Fibroblast of peridontal ligament (primary cell): ENCODE measurements around the gene TXNRD3.
"Not testable (repeated sequence)": the region's sequence is repeated elsewhere in the genome, so short reads cannot be mapped to it uniquely, and the experiment has no call there.

Experiments used
- DNase-seq: peaks from one replicate; pipeline ENCODE4 v3.0.0-alpha.2; 2010; ENCODE audit errors: extremely low read depth

The TXNRD3 gene

DNA sequence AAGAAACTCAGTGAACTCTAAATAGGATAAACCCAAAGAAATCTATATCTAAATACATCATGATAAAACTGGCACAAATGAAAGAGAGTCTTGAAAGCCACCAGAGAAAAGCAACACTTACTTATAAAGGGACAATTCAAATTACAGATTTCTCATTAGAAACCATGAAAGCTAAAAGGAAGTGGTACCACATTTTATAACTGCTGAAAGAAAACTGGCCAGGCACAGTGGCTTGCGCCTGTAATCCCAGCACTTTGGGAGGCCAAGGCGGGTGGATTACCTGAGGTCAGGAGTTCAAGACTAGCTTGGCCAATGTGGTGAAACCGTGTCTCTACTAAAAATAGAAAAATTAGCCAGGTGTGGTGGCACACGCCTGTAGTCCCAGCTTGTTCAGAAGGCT lies 59.4 kb downstream of the TXNRD3 start:
- DNase-seq: not testable (repeated sequence)

DNA sequence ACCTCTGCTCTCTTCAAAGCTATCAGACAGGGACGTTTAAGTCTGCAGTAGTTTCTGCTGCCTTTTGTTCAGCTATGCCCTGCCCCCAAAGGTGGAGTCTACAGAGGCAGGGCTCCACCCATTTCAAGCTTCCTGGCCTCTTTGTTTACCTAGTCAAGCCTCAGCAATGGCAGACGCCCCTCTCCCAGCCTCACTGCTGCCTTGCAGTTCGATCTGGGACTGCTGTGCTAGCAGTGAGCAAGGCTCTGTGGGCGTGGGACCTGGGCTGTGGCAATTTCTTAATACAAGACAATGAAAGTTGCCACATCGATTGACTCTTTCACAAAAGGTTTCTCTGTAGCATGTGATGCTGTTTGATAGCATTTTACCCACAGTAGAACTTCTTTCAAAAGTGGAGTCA lies 63.4 kb downstream of the TXNRD3 start:
- DNase-seq: not testable (repeated sequence)

DNA sequence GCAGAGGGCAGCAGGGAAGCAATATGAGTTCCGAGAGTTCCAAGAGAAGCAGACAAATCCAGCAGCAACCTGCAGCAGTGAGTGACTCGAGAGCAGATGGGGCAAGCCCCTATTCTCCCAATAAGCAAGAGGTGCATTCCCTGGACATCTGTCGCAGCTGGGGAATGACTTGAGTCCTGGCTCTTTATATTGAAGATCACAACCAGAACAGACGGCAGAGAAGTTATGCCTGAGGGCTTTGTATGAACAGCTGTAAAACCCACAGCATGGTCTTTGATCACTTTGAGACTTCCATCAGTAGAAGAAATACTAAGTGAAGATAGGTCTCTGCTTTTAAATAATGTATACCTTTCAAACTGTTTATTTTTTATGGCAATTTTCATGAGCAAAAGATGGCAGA lies 72.6 kb downstream of the TXNRD3 start:
- DNase-seq: no peak

DNA sequence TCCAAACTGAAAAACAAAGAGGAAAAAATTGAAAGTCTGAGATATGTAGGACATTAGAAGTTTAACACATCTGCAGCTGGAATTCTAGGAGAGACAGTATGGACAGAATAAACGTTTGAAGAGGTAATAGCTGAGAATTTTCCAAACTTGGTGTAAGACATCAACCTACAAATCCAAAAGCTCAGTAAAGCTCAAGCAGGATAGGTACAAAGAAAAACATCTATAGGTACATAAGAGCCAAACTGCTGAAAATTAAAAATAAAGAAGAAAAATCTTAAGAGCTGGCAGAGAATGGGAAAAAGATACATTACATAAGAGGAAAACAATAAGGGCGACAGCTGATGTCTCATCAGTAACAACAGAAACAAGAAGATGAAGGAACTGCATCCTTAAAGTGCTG lies 73.4 kb downstream of the TXNRD3 start:
- no peak for DNase-seq

DNA sequence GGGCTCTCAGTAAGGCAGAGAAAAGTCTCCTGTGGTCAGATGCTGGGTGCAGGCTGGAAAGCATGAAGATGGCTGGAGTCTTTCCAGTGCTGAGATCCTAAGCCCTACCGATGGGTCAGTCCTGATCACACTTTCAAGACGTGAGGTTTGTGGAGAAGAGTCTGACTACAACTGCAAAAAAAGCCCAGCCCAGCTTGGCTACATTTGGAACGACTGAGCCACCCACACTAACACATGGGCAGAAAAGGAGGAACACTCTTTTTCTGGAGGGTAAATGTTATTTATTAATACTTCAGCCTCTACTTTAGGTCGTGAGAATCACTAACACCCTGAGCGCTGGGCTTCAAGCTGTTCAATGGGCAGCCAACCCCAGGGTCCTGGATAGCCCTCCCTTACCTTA lies 74.2 kb downstream of the TXNRD3 start:
- DNase-seq: no peak

DNA sequence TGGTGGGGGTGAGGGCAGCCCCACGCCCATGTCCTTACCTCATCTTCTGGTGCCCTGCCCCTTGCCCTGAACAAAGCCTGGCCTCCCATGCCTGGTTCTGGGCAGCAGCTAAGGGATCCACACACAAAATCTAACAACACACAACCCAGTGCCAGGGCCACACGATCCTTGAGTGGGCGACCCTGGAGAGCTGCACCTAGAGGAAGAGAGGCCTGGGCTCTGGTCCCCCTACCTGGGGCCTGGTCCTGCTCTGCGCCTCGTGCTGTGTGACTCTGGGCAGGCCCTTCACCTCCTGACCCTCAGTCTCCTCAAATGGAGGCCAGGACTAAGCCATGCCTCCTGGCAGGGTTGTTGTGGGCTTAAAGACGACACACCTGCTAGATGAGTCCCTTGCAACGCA lies 76.2 kb downstream of the TXNRD3 start:
- DNase-seq: no peak

DNA sequence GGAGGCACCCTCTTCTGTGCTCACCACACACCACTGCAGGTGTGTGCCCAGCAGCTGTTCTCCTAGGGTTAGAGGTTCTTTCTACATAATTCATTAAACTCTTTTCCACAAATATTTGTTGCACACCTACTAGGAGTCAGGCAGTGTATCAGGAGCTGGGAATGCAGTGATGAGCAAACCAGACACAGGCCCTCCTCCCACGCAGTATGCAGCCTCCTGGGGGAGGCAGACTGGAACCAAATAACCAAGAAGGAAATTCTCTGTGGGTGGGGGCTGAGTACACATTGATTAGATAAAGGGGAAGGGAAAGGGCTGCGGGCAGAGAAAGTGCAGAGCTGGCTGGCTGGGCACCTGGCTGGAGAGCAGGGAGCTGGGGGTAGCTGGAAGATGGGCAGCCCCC lies 77.7 kb downstream of the TXNRD3 start:
- DNase-seq: no peak

DNA sequence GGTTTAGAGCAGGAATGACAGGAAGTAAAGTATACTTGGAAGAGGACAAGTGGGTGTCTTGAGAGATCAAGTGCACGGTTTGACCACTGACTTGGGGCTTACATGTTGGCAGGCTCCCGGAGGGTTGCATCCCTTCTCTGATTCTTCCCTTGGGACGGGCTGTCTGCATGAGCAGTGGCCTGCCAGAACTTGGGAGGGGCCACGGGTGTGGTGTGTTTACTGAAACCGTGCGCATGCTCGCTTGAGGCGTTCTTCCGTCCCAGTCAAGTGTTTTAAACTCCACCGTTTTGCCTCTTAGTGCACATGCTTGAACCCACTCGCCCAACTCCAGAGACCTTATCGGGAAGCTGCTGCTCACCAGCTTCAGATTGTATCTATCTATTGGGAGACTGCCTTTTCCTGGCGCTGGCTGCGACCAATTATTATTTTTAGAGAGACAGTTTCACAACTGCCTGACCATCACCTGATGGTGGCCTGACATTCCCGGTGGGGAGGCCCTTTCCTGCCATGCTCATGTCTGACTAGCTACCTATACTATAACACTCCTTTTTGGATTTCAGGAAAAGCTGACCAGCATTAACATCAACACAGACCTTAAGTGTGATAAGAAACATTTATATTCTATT lies 81.3 kb downstream of the TXNRD3 start:
- no peak for DNase-seq

DNA sequence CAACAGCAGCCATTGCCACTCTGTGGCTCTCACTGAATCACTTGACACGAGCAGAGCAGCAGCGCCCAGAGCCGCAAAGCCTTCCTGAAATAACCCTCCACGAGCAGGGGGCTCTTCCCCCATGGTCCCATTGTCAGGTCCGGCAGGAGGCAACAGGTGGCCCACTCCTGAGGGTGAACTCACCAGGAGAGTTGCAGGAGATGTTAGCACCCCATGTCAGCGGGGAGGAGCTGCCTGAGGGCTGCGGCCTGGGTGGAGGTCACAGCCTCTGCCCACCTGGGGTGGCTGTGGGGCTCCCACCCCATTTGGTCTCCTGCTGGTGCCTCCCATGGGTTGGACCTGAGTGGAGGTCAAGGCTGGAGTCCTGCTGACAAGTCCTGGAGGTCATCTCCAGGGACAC lies 83.8 kb downstream of the TXNRD3 start:
- DNase-seq: no peak

DNA sequence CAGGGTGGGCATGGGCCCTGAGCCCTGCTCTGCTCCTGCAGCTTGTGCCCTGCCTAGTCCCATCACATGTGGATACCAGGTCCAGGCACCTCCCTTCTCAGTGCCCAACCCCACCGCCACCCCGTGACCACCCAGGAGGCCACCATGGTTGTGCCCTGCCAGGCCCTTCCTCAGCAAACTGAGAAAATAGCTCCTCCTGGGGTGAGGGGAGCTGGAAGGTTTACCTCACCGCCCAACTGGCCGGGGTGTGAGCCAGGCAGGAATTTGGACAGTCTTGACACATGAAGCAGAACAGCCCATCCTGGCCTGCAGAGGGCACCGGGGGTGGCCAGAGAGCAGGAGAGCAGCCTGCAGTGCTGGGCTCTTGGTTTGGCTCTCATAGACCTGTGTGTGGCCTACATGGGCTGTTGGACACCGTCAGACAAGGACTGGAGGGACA lies 84.8 kb downstream of the TXNRD3 start:
- no peak for DNase-seq

DNA sequence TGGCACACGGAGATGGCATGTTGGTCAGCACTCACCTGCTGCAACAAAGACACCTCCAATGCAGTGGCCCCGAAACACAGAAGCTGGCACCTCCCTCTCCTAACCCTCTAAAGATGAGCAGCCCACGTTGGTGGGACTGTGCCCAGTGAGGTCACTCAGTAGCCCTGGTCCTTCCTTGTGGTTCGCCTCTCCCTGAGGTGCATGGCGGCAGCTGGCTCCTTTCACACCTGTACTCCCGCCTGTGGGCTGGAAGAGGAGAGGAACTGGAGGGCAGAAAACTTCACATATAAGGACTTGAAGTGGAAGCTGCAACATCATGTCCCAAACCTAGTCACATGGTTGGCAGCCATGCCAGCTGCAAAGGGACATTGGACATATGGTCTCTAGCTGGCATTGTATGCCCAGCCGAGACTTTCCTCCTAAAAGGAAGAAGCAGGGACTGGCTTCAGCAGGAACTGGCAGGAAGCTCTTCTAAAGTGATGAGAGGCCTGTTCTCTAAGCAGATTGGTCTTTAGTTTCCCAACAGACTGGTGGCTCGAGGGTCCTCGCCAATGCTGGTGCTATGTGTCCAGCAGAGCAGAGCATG lies 85.4 kb downstream of the TXNRD3 start:
- DNase-seq: no peak

DNA sequence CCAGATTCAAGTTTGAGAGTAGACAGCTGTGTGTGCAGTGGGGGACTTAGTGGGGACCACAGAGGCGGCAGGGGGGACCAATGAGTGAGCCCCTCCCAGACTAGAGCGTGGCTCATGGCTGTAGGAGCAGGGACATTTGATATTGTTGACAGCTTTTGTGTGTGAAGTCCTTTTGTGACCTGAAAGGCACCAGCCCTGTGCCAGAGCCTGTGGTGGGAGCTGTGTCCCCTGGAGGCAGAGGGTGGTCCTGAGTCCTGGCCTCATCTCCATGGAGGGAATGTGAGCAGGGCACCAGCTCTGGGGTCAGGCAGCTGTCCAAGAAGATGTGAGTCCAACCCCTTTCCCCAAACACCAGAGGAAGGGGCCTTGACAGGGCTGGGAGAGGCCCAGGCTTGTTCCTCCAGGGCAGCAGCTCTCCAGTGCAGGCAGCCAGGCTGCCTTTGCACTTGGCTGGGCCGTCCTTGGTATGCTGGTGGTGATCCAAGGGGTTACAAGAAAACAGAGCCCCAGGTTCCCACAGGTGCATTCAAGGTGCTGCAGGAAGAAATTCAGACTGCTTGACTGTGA lies 86.1 kb downstream of the TXNRD3 start:
- DNase-seq: no peak

DNA sequence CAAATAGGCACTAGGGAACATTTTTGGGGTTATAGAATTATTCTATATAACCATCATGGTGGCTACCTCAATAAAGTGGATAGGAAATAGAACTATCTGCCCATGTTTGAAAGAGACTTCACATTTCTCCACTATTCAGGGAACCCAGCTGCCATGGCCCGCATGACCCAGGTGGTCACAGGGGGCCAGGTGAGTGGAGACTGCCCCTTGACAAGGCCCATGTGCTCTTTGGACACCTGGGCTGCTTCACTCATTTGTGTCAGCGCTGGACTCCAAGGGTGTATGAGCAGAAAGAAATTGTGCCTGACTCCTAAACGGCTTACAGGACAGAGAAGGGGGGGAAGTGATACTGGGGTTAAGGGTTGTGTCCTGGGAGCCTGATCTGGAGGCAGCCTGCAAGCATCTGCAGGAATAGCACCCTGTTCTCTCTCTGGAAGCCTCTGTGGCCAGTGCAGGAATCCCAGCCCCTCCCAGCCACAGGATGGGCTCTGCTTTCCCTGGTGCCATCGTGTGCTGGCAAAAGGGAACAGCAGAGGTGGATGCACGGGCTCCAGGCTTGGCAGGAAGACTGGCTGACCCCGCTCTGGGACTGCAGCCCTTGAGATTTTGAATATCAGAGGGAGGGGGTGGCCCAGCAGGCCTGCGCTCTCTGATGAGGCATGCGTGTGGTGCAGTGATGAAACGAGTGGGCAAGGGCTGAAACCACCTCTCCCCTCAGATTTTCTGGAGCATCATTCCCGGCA lies 87.1 kb downstream of the TXNRD3 start:
- no peak for DNase-seq

DNA sequence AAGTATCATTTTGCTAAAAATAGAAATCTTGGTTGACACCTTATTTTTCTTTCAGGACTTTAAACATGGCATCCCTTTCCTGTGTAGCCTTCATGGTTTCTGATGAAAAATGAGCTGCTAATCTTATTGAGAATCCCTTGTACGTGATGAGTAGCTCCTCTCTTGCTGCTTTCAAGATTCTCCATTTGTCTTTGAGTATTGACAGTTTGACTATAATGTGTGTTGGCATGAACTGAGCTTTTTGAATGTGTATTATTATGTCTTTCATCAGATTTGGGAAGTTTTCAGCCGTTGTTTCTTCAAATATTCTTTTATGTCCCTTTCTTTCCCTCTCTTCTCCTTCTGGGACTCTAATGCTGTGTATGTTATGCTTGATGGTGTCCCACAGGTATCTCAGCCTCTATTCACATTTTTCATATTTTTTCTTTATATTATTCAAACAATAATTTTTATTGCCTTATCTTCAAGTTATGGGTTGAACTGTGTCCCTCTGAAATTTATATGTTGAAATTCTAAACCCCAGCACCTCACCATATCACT lies 92.1 kb downstream of the TXNRD3 start:
- DNase-seq: no peak

DNA sequence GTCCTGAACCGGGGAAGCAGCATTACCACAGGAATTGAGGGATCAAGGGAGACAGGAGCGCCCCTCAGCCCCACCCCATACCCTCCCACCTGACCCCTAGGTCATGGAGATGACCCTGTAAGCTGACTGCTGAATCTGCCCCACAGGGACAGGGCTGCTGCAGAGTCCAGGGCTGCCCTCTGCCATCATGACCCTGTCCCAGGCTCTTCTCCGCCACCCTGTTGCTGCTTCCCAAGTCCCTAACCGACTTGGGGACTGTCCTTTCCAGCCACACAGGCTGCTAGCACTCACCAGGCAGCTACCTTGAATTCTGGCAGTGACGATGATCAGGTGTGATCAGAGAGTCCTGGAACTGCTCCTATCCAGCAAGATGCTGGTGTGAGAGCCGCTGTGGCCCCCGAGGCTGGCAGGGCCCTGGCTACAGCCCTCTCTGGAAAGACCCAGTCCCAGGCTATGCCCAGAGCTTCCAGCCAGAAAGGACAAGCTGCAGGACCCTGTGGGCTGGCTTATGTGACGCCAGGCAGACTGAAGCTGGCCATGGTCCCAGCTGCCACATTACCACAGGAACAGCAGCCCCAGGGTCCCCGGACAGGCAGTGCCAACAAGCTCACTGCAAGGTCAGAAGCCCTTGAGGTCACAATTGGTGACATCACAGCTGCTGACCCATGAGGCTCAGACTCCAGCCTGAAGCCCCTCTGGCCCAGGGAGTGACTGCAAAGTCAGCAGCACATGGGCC lies 96.4 kb downstream of the TXNRD3 start, which contains the start of gene C3orf22:
TSS of gene C3orf22 (minus strand) at position 597 of the 736 bp plus-strand sequence. CDS start 5,542 bp downstream, outside the sequence.
- DNase-seq: no peak

DNA sequence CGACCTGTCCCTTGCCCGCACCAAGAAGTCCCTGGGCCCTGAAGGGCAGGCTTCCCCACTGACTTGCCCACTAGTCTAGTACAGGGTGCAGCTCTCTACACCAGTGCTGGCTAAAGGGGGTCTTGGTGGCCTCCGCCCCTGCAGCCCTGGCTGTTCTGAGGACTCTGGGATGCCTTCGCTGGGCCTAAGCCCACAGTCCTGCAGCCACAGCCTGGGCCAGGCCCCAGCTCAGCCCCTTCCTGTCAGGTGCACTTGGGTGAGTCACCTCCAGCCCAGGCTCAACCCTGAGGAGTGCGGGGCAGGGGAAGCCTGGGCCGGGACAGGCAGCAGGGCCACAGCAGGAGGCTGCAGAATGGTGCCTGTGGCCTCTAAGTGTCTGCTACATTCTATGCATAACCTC lies 97.2 kb downstream of the TXNRD3 start:
- no peak for DNase-seq

DNA sequence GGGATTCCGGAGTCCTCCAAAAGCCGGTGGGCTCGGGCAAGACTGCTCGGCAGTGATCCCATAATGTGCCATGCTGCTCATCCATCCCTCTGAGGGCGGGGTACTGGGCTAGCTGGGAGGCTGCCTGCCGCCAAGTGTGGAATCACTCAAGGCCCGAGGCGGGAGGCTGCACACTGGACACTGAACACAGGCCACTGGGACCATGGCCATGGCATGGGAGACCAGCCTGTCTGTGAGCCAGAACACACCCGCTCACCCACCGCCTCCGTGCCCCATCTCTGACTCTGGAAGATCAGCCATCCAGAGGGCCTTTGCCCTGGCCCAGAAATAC lies 97.5 kb downstream of the TXNRD3 start:
- DNase-seq: no peak
